Measurements from ENCODE around the gene ZFAND5. TPM values are rescaled to one million over a fixed set of nuclear protein-coding genes. Genes with fewer than 3 reads are reported as not detected.

Gene ZFAND5
- polyA plus RNA-seq, 3 donors: 199 to 702 (median 237) TPM

- no peaks in the 10 kb centered on the region for H3K79me2 ChIP-seq (ENCODE audit: insufficient read depth, low read length)
- peaks cover 9% of the 10 kb centered on the region for H3K4me1 Mint-ChIP-seq
- H3K27me3 ChIP-seq (ENCODE audit: control insufficient read depth in 2 of 2, insufficient read depth in 2 of 2, low read length in 2 of 2): no peaks in the 10 kb centered on the region
- no peaks in the 10 kb centered on the region for H3K9me3 ChIP-seq (replicated peaks in 1 of 2; ENCODE audit: control insufficient read depth in 1 of 2, insufficient read depth in 1 of 2, low read length in 2 of 2)
- H3K27ac ChIP-seq (ENCODE audit: low read depth in 1 of 2, low read length in 2 of 2): no peak overlapping the region
- H3K27ac Mint-ChIP-seq: no peak overlapping the region
- H3K36me3 ChIP-seq (replicated peaks in 1 of 2; ENCODE audit: control insufficient read depth in 1 of 2, insufficient read depth in 2 of 2, low read length in 2 of 2): peaks cover 0 to 9% of the 10 kb centered on the region in 2 donors
- no peaks in the 10 kb centered on the region for H3K27me3 Mint-ChIP-seq (ENCODE audit: low read depth in 3 of 3)
- no peaks in the 10 kb centered on the region for H3K9me3 Mint-ChIP-seq
- no peak overlapping the region for H3K4me2 ChIP-seq (replicated peaks; ENCODE audit: extremely low read depth, low read length, poor library complexity, severe bottlenecking)
- H3K4me3 Mint-ChIP-seq: no peak overlapping the region
- peaks cover 22 to 25% of the 10 kb centered on the region in 2 donors for H3K36me3 Mint-ChIP-seq
- no CpG with 5 or more reads among the region's 3 CpGs for WGBS (ENCODE audit: insufficient coverage)
- DNase-seq: no peak
- intact Hi-C loops (cut with micrococcal nuclease): no loop called here
- H2AFZ ChIP-seq (ENCODE audit: insufficient read depth, low read depth, low read length, poor library complexity, severe bottlenecking): no peak overlapping the region
- no peaks in the 10 kb centered on the region for H4K20me1 ChIP-seq (ENCODE audit: insufficient read depth, low read length)
- TF ChIP-seq CTCF (IDR thresholded peaks at IDR 0.05): no peak
- H3K4me3 ChIP-seq (replicated peaks in 1 of 3; ENCODE audit: low read depth in 2 of 3, low read length in 3 of 3): no peak overlapping the region
- no peak overlapping the region for H3K9ac ChIP-seq (ENCODE audit: insufficient read depth, low read length, poor library complexity, severe bottlenecking)
- H3K4me1 ChIP-seq (ENCODE audit: control insufficient read depth in 1 of 2, insufficient read depth in 2 of 2, low read length in 2 of 2): peaks cover 7 to 10% of the 10 kb centered on the region in 2 donors
Measured at GRCh38 chr9:72324974-72325373, 40.0 kb downstream of the ZFAND5 start.

GRCh38 chr9:72322678-72323077, 42.3 kb downstream of the ZFAND5 start:
- Mint-ChIP-seq H3K4me3 (no peak overlapping the region), H3K9me3 (no peaks in the 10 kb centered on the region), H3K4me1 (peaks cover 12% of the 10 kb centered on the region), H3K27ac (peak overlapping the region in 1 of 7 donors; percentile 57), H3K36me3 (peaks cover 16 to 24% of the 10 kb centered on the region in 2 donors), H3K27me3 (ENCODE audit: low read depth in 3 of 3) (no peaks in the 10 kb centered on the region)
- WGBS (ENCODE audit: insufficient coverage): 100% methylated on average over 1 of the region's 3 CpGs
- Histone ChIP-seq H3K27me3 (ENCODE audit: control insufficient read depth in 2 of 2, insufficient read depth in 2 of 2, low read length in 2 of 2) (no peaks in the 10 kb centered on the region), H3K4me1 (ENCODE audit: control insufficient read depth in 1 of 2, insufficient read depth in 2 of 2, low read length in 2 of 2) (peaks cover 7 to 11% of the 10 kb centered on the region in 2 donors), H3K9ac (ENCODE audit: insufficient read depth, low read length, poor library complexity, severe bottlenecking) (no peak overlapping the region), H3K79me2 (ENCODE audit: insufficient read depth, low read length) (peaks cover 1% of the 10 kb centered on the region), H3K4me2 (replicated peaks; ENCODE audit: extremely low read depth, low read length, poor library complexity, severe bottlenecking) (no peak overlapping the region), H3K27ac (ENCODE audit: low read depth in 1 of 2, low read length in 2 of 2) (no peak overlapping the region), H3K36me3 (replicated peaks in 1 of 2; ENCODE audit: control insufficient read depth in 1 of 2, insufficient read depth in 2 of 2, low read length in 2 of 2) (peaks cover 0 to 9% of the 10 kb centered on the region in 2 donors), H3K4me3 (replicated peaks in 1 of 3; ENCODE audit: low read depth in 2 of 3, low read length in 3 of 3) (no peak overlapping the region), H3K9me3 (replicated peaks in 1 of 2; ENCODE audit: control insufficient read depth in 1 of 2, insufficient read depth in 1 of 2, low read length in 2 of 2) (no peaks in the 10 kb centered on the region), H4K20me1 (ENCODE audit: insufficient read depth, low read length) (no peaks in the 10 kb centered on the region), H2AFZ (ENCODE audit: insufficient read depth, low read depth, low read length, poor library complexity, severe bottlenecking) (no peak overlapping the region)
- no peak for TF ChIP-seq CTCF (IDR thresholded peaks at IDR 0.05)
- DNase-seq: no peak
- intact Hi-C loops (cut with micrococcal nuclease): no loop called here

Measured in CD14-positive monocyte (primary cell).